DMS114 treated with DMSO at 0.1 percent for 48 hours (cell line): ENCODE results near the gene ZNF202.

Source experiments
- DNase-seq: peaks from one replicate; lab custom pipeline; 2025; ENCODE audit not compliant: unreplicated experiment; lab: John Stamatoyannopoulos, UW

The ZNF202 gene

GRCh38 chr11:123684601-123685000, 56.9 kb downstream of the ZNF202 start:
- DNase-seq: no peak

GRCh38 chr11:123683428-123684170, 57.9 kb downstream of the ZNF202 start:
- DNase-seq: no peak

GRCh38 chr11:123682696-123683410, 58.6 kb downstream of the ZNF202 start:
- DNase-seq: no peak

GRCh38 chr11:123681030-123681429, 60.4 kb downstream of the ZNF202 start:
- no peak for DNase-seq

GRCh38 chr11:123678246-123678645, 63.2 kb downstream of the ZNF202 start:
- no peak for DNase-seq

GRCh38 chr11:123677510-123677909, 64.0 kb downstream of the ZNF202 start:
- DNase-seq: no peak

- DNase-seq: no peak
These were observed 67.2 kb downstream of the ZNF202 start for GRCh38 chr11:123674297-123674696.
